HK-2 (cell line): Measurements from ENCODE around the gene PARP12.

Source experiments
- DNase-seq: peaks from one replicate; pipeline ENCODE4 v3.0.0-alpha.2; 2018; ENCODE audit not compliant: unreplicated experiment

Gene PARP12

DNA sequence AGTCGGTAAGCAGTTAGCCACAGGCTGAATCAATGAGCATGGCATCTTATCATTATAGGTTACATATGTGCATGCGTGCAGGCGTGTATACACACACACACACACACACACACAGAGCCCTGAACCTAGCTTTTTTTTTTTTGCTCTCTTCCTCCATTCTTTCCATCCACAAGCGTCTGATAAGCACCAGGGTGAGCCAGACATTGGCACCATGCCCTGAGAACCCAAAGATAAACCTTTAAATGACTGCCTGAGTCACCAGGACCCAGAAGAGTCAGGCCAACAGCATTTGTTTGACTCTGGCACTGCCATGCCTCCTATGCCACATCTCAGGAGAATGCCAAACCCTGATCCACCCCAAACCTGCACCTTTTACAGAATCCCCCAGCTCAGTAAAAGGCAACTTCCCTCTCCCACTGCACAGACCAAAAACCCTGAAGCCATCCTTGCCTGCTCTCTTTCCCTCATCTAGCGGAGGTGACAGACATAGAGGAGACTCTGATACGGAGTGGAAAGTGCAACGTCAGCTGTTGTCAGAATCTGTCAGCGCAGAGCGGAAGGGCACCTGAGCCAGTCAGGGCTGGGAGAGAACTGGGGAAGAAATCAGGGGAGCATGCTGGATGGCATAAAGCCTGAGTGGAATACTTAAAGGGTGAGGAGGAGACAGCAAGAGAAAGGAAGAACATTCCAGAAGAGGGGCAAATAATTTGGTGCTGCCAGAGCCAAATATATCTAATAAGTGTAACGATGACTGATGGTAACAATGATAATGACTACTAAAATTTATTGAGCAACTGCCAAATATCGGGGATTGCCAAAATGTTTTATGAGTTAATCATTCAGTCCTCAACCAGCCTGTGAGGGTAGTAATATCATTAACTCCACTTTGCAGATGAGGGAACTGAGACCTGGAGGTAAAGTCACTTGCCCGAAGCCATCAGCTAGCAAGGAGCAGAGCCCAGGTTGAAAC is 3.2 kb downstream of the PARP12 start:
- peak; percentile 73 for DNase-seq

DNA sequence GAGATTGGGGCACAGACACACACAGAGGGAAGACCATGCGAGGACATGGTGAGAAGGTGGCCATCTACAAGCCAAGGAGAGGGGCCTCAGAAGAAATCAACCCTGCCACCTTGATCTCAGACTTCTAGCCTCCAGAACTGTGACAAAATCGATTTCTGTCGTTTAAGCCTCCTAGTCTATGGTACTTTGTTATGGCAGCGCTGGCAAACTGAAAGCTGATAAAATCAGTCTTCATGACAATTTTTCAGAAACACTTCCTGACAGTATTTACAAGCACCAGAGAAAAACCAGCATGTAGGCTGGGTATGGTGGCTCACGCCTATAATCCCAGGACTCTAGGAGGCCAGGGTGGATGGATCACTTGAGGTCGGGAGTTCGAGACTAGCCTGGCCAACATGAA is 4.2 kb downstream of the PARP12 start:
- DNase-seq, result no peak

DNA sequence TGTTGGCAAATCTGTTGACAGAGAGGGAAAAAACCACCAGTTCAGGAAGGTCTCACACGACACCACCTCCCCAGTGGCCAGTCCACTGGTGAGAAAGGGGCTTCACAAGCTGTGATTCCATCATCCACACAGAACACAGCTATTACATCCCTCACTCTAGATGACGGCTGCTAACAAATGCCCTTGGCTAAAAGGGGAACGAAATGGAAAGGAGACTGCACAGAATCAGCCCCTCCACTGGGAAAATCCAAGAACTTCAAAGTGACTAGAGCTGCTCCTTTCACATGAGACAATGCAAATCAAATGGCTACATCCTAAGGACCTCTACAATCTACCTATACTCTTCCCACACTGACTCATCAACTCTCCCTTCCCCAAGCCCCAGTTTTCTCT is 5.6 kb downstream of the PARP12 start:
- DNase-seq, result no peak

DNA sequence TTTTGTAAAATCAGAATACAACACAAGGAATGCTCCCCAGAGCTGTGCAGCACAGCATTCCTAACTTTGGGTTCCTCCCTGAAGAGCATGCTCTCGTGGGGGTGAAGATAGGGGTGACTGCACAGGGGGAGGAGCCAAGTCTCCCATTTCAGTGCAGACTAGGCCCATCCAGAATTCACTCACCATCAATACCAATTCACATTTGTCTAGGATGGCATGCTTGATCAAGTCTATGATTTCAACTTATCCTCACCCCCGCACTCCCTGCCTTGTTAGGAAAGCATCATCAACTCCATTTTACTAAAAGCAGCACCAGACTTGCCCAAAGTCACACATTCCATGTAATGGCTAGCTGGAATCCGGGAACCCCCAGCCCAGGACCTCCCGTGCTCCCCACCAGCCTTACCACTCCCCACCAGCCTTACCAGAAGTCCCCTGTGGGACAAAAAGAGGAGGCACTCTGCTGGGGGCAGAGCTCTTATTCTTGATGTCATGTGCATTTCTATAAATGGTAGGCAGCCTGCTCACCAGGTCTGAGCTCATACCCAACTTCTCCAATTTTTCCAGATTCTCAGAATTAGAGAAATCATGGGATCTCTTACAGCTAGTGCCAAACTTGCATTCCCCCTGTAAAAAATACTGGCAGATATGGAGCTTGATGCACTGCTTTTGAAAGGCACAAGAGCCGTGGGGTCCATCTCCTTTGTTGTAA is 6.2 kb downstream of the PARP12 start:
- no peak for DNase-seq

DNA sequence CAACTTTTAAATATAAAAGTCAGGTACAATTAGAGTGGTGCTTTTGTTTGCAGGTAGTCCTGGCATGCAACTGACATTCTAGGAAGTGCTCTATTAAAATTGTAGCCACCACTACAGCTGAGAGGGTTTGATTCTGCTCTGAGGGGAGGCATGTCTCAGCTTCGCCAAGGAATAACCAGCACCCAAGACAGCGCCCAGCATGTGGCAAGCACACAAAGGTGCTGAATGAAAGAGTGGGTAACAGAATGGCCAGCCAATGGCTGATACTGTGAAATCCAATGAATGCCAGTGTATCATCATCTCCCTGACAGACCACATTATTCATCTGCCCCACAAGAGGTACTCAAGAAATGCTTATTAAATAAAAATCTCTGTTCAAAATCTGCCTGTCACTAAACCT is 6.9 kb downstream of the PARP12 start:
- no peak for DNase-seq

DNA sequence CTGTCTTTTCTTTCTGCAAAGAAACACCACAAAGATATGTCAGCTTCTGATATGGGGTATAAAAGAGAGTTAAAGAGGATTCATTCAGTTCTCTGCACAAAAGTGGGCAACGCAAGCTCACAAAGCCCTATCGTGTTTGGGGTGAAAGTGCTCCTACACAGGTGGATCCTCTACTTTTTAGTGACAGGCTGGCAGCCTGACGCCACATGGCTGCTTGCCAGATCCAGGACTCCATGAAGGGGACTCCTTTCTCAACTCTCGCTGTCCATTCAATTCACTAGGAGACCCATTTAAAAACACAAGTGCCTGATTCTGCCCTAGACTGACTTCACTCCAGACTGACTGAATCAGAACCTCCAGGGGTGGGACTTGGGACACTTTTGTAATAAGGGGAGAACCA is 8.0 kb downstream of the PARP12 start:
- DNase-seq, result no peak

DNA sequence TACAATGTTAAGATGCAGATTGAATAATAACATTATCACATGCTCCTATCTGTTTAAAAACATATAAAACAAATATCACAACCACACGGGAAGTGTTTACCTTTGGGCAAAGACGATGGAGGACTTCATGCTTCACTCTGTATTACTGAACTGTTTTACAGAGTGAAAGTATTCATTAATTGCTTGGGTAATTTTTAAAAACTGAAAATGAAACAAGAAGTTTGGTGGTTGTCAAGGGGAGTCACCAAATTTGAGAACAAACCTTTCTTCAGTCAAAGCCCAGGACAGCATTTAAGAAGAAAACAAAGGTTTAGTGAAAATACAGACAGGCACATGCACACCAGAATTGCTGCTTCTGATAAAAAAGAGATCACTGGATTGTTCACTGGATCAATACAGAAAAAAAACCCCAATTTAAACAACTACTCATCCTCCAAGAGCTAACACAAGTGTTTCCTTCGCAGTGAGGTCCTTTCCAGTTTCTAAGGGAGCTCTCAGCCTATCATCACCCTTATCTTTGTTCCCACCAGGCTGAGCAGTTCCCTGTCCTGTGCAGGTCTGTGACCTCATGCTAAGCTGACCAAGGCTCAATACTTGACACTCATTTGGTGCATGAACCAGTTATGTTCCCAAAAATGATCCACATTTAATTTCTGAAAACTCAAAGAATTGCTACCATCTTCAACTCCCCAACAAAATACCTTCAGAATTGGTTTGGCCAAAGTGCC is 8.8 kb downstream of the PARP12 start:
- no peak for DNase-seq

DNA sequence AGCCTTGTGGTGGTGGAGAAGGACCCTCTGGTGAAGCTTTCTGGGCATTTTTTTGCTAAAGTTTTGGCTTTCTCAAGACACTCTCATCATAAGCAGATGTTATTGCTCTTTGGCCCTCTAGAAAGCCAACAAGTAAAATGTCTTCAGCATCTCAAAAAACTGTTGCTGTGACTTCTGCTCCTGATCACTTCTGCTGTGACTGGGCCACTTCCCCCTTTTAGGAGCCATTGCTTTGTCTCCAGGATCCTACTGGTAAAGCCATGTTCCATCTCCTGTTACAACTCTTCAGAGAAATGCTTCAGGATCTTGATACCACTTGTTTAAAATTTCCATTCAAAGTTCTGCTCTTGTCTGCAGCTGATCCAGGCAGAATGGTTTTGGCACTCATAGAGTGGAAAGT is 10.9 kb downstream of the PARP12 start:
- DNase-seq, result no peak

DNA sequence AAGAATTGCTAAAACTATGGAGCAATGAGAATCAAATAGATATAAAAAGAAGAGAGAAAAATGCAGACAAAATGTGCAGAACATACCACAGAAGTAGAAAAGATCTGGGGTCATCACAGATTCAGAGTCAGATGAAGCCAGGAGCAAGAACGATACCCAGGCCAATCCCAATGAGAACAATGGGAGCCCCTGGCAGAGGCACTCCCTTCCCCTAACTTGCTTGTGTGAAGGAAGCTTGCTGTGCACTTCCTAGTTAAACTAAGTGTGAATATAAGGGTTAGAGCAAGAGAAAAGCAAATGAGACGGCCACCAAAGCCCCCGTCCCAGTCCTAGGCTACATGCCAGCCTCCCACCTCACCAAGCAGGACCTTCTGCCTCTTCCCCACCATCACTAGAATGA is 12.7 kb downstream of the PARP12 start:
- no peak for DNase-seq

DNA sequence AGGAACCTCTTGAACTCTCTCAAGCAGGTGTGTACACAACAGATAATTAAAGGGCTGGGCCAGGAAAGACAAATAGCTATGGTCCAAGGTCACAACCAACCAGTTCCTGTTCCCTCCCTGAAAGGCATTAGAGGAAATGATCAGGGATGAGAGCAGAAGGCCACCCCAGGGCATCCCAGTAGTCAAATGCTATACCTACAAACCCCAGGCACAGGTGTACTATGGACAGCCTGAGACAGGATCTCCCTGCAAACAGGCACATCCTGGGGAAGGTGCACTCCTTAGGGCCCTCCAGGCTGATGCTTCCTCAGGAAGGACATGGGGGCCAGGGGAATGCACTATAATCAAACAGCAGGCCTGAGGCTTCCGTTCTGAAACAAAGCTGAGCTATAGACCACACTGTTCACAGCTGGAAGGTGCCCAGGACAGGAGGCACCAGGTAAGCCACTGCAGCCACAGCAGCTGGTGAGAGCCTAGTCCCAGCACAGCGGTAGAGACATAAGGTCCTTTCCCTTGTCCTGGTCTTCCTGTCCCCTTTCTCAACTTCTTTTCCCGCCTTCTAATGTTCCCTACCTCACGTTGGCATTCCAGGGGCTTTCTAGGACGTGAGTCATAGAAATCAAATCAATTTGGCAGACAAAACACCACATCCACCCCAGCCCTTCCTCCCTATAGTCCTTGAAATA is 13.3 kb downstream of the PARP12 start:
- no peak for DNase-seq

DNA sequence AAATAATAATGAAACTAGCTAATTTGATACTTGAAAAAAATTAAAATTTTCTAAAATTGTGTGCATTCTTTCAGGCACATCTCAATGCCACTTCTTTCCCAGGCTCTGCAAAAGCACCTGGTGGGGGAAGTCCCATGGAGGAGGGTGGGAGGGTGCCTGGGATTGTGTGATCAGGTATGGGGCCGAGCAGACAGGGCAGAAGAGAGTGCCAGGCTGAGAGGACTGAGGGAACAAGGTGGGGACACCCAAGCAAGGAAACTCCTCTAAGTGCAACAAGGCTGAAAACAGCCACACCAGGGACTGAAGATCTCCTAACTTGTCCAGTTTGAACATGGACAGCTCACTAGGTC is 13.8 kb downstream of the PARP12 start:
- DNase-seq, result no peak

DNA sequence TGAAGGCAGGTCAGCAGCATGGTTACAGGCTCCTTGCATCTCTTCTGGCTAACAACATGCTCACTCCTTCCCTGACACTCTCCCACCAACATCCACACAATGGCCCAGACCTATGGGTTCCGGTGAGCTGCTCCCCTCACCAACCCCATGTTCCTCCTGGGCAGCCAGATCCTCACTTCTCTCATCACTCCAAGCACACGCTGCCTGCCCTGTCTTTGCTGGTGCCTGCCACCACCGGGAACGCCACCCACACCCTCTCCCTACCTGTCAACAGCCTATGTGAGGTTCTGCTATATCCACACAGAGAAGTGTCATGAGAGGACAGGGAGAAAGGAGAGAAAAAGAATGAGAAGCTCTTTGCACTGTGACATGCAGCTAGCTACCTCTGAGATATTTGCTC is 14.6 kb downstream of the PARP12 start:
- no peak for DNase-seq

DNA sequence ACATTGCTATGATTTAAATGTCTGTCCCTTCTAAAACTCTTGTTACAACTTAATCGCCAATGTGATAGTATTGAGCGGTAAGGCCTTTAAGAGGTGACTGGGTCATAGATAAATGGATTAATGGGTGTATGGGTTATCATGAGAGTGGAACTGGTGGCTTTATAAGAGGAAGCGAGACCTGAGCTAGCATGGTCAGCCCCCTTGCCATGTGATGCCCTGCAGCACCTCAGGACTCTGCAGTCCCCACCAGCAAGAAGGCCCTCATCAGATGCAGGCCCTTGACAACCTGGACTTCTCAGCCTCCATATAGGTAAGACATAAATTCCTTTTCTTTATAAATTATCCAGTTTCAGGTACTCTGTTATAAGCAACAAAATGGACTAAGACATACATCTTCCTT is 15.6 kb downstream of the PARP12 start:
- no peak for DNase-seq

DNA sequence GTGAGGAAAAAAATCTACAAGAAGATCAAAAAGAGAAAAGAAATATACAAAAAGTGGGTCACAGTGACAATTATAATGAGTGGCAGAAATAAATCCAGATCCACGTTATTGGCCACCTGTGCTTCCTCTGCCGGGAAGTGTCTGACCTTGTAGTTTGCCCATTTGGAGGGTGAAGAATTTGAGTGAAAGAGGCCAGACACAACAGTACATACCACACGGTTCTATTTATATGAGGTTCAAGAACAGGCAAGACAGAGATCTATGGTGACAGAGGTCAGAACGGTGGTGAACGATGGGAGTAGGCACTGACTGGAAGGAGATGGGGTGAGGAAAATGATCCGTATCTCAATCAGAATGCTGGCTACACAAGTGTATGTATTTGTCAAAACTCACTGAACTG is 17.1 kb downstream of the PARP12 start:
- DNase-seq, result no peak

DNA sequence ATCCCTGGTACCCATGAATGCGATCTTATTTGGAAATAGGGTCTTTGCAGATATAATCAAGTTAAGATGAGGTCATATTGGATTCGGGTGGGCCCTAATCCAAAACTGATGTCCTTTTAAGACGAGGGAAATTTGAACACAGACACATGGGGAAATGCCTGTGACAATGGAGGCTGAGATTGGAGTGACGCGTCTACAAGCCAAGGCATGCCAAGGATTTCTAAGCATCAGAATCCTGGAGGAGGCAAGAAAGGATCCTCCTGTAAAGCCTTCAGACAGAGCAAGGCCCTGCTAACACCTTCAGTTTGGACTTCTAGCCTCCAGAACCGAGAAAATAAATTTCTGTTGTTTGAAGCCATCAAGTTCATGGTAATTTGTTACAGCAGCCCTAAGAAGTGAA is 18.5 kb downstream of the PARP12 start:
- no peak for DNase-seq

DNA sequence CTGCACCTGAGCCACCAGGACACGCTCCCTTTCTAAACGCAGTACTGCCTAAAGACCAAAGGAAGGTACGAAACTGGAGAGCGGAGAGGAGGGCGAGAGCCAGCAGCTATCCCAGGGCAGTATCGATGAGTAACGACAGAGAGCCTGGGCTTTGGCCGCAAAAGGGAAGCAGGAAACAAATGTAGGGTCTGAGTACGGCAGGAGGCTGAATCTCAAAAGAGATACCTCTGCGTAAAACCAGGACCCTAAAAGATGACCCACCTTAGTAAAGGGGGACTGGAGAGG is 20.4 kb downstream of the PARP12 start:
- DNase-seq, result no peak

DNA sequence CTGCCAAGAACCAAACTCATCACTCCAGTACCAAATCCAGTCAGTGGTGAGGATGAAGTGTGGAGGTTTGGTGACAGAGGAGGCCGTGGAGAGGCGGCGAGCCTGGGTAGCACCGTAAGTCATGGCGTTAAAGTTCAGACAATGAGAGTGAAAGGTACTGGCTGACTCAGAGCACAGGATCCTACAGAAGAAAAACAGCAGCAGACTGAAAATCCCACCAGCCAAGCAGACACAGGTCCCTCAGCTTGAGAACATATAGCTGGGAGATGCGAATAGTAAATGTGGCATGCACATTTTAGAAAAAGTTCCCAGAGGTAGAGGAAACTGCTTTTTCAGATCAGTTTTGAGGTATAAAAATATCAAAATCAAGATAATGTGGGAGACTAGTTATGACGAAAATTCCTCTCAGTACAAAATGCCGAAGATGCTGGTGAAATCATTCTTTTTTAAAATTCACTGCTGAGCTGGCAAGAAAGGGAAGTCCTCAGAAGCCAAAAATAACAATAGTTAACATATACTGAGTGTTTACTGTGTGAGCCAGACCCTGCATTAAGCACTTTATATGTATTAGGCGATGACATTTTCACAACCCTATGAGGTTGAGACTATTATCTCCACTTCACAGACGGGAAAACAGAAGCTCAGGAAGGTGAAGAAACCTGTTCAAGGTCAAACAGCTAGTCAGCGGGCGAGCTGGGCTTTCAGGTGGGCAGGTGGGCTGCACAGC is 20.9 kb downstream of the PARP12 start:
- DNase-seq, result no peak

DNA sequence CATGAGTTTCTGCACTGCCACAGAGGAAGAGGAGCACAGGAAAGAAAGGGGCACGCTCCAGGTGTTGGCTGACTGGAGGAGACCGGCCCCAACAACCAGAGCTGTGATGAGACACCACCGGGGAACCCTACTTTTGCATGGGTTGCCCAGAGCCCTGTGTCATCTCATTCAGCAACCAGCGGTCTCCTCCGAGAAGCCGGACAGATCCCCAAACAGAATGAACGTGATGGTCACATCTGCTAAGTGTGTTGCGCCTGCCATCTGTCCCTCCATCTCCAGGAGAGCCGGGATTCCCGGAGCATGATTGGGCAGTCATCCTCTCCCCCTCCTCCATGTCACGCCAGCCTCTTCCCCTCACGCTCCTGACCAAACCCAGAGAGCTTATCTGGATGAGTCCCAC is 22.9 kb downstream of the PARP12 start:
- DNase-seq, result no peak

DNA sequence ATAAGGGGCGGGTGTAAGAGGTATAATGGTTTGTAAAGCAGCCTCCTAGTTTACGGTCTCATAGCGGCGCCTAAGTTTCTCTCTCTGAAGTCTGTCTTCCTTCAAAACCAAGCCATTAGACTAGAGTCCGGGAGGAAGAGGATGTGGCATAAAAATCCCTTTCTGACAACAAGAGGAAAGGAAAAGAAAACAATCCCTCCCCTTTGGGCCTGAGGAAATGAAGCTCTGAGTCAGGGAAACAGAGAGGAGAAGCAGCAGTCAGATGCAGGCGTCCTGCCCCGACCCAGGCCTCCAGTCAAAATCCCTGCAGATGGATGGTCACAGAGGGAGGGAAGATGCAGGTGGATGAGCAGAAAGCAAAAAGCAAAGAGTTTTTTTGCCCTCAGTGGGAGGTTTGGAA is 23.7 kb downstream of the PARP12 start:
- no peak for DNase-seq

DNA sequence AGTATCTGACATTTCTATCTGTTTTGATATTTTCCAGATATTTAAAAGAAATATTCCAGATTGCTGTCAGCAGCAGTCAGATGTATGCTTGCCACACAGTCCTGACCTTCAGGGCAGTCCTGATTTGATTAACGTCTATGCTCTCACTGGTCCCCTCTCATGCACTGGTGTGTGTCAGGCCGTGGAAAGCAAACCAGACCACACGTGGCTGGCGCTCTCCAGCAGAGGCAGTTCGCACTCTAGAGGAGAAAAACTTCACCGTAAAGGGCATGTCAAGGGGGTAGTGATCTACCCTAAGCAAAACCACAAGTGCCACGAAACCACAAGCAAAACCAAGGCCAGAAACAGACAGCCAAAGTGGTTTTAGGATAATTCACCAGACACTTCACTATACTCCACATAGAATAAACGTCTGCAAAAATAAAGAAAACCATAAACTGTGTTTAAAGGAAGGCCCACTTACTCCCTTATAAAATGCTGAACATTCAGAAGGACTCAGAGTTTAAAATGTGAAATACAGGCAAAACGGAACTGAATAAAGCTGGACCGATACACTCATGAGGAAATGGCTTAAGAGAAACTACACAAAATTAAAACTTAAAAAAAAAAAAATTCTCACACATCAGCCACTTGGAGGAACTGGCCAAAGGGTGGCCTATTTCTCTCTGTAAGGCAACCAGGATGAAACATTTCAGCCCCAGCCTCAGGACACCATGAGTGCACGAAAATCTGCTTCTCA is 26.4 kb downstream of the PARP12 start:
- DNase-seq, result peak; percentile 45
